Glomerular endothelial cell (primary cell): ENCODE data around the gene CGB3. TPM values are rescaled to one million over a fixed set of nuclear protein-coding genes. Genes with fewer than 3 reads are reported as not detected.

Experiments
- DNase-seq: peaks from one replicate; pipeline ENCODE4 v3.0.0-alpha.2; 2011; ENCODE audit warnings: low read depth, low spot score; ENCODE audit errors: extremely low read depth
- total RNA-seq: library from RNA; depleted of rRNA; stranded (reverse); fragments of >200 nt; gene quantifications from 2 replicates; pipeline ENCODE4 v1.2.3, GENCODE V29; 2015

CGB3 gene
- total RNA-seq, 1 donor from 2014 or later, result not detected

- DNase-seq, result no peak
These were observed 34.3 kb downstream of the CGB3 start for GRCh38 chr19:48989701-48990291.

- no peak for DNase-seq
These were observed 35.3 kb downstream of the CGB3 start for GRCh38 chr19:48988860-48989259.

- DNase-seq, result no peak
These were observed 35.8 kb downstream of the CGB3 start for GRCh38 chr19:48988286-48988685.

GRCh38 chr19:48987323-48987722 lies 36.8 kb downstream of the CGB3 start:
- no peak for DNase-seq

- no peak for DNase-seq
These were observed 37.9 kb downstream of the CGB3 start for GRCh38 chr19:48986211-48986610.

- DNase-seq, result no peak
These were observed 38.4 kb downstream of the CGB3 start for GRCh38 chr19:48985711-48986110.

GRCh38 chr19:48982280-48982679 lies 41.9 kb downstream of the CGB3 start:
- DNase-seq, result no peak

- no peak for DNase-seq
These were observed 47.1 kb downstream of the CGB3 start for GRCh38 chr19:48977061-48977460.

GRCh38 chr19:48975947-48976847 lies 47.9 kb downstream of the CGB3 start:
- no peak for DNase-seq

Other genes starting within 250 kb of the CGB3 start
- gene BCAT2, start 213.3 kb downstream of the CGB3 start, total RNA-seq, result 53.3 and 71.8 TPM in 2 replicates
- 38.8 and 39.6 TPM in 2 replicates for gene HSD17B14, start 187.8 kb downstream of the CGB3 start, total RNA-seq
- 2.4 and 4.0 TPM in 2 replicates for gene PLEKHA4, start 155.7 kb downstream of the CGB3 start, total RNA-seq
- gene PPP1R15A, start 151.9 kb downstream of the CGB3 start, total RNA-seq, result 74.2 and 82.8 TPM in 2 replicates
- gene TULP2, start 125.6 kb downstream of the CGB3 start, total RNA-seq, result 0.19 TPM in 1 of 2 replicates, not detected in the other
- gene NUCB1, start 124.0 kb downstream of the CGB3 start, total RNA-seq, result 446 and 494 TPM in 2 replicates
- not detected in 2 replicates for gene DHDH, start 90.6 kb downstream of the CGB3 start, total RNA-seq
- gene BAX, start 69.5 kb downstream of the CGB3 start, total RNA-seq, result 208 and 237 TPM in 2 replicates
- 2,985 and 5,472 TPM in 2 replicates for gene FTL, start 59.0 kb downstream of the CGB3 start, total RNA-seq
- 40.0 and 41.5 TPM in 2 replicates for gene GYS1, start 31.0 kb downstream of the CGB3 start, total RNA-seq
- gene RUVBL2, start 30.4 kb downstream of the CGB3 start, total RNA-seq, result 132 and 133 TPM in 2 replicates
- 0.76 TPM in 1 of 2 replicates, not detected in the other for gene LHB, start 7.2 kb downstream of the CGB3 start, total RNA-seq
- not detected in 2 replicates for gene CGB2, start 7.6 kb upstream of the CGB3 start, total RNA-seq
- not detected in 2 replicates for gene CGB1, start 12.6 kb upstream of the CGB3 start, total RNA-seq
- not detected in 2 replicates for gene CGB5, start 19.5 kb upstream of the CGB3 start, total RNA-seq
- gene CGB8, start 24.8 kb upstream of the CGB3 start, total RNA-seq, result not detected in 2 replicates
- gene CGB7, start 33.4 kb upstream of the CGB3 start, total RNA-seq, result not detected in 2 replicates
- gene NTF4, start 40.5 kb upstream of the CGB3 start, total RNA-seq, result not detected in 2 replicates
- 0.06 TPM in 1 of 2 replicates, not detected in the other for gene KCNA7, start 48.4 kb upstream of the CGB3 start, total RNA-seq
- 156 and 289 TPM in 2 replicates for gene SNRNP70, start 61.1 kb upstream of the CGB3 start, total RNA-seq
- gene LIN7B, start 90.0 kb upstream of the CGB3 start, total RNA-seq, result 5.4 and 7.7 TPM in 2 replicates
- gene C19orf73, start 94.8 kb upstream of the CGB3 start, total RNA-seq, result 1.9 and 3.3 TPM in 2 replicates
- gene PPFIA3, start 95.2 kb upstream of the CGB3 start, total RNA-seq, result 3.8 and 4.6 TPM in 2 replicates
- not detected in 2 replicates for gene HRC, start 131.1 kb upstream of the CGB3 start, total RNA-seq
- gene TRPM4, start 133.5 kb upstream of the CGB3 start, total RNA-seq, result 35.5 and 39.5 TPM in 2 replicates